GM19438 (cell line): ENCODE data around the gene GGT6.

ENCODE experiments used
- ATAC-seq: cut with Tn5 transposase; IDR thresholded peaks from one replicate; pipeline ENCODE4 v1.9.1; 2021; ENCODE audit warnings: low read depth; ENCODE audit not compliant: unreplicated experiment

GGT6 gene

DNA sequence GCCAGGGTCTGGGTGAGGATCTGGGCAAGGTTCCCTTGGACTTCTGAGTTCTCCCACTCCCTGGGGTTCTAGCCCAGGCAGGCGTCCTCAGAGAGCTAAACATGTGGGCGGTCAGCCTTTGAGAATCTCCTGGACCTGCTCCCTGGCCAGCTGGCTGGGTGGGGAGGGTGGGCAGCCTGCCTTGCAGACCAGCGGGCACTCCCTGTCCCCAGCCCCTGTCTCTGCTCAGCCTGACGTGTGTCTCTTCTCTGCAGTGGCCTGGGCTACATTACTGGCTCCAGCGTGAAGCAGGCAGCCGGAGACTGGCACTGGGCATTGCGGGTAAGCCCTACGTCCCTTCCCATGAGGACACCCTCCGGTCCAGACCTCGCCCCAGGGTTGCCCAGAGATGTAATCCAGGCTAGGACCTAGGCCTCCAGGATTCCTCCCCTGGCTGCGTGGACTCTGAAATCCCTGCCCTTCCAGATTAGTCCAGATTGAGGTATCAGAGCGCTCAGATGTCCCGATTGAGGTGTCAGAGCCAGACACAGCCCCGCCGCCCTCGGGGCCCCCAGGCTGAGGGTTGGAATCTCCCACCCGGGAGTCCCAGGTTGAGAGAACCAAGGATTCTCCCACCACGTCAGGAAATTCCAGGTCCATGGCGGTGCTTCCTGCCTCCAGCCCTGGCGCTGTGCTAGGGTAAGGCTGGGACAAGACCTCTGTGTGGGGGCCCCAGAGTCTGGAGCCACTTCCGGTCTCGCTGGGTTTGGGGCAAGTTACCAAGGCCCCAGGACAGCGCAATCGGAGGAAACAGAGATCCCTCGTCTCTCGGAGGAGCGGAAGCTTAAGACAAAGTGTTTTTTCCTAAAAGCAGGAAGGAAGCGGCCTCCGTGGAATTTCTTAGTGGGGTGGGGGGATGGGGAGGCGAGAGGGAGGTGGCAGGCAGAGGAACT lies 29.3 kb downstream of the GGT6 start:
- no peak for ATAC-seq

- no peak for ATAC-seq
Measured at GRCh38 chr17:4529533-4530152, 30.7 kb downstream of the GGT6 start.

GRCh38 chr17:4527566-4528125 lies 32.7 kb downstream of the GGT6 start:
- no peak for ATAC-seq

DNA sequence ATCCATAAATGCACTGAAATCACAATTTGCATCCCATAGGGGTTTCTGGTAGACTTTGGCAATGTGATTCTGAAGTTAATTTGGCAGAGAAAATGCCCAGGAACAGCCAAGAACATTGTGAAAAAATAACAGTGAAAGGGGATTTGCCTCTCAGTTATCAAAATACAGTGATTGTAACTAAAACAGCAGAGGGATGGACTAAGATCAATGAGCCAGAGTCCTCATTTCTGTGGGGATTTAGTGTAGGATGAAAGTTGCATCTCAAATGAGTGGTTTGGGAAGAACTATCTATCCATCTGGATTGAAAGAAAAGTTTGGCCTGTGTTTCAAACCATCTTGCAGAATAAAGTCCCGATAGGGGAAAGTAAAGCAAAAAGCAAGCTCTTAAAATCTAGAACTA lies 33.2 kb downstream of the GGT6 start:
- no peak for ATAC-seq

DNA sequence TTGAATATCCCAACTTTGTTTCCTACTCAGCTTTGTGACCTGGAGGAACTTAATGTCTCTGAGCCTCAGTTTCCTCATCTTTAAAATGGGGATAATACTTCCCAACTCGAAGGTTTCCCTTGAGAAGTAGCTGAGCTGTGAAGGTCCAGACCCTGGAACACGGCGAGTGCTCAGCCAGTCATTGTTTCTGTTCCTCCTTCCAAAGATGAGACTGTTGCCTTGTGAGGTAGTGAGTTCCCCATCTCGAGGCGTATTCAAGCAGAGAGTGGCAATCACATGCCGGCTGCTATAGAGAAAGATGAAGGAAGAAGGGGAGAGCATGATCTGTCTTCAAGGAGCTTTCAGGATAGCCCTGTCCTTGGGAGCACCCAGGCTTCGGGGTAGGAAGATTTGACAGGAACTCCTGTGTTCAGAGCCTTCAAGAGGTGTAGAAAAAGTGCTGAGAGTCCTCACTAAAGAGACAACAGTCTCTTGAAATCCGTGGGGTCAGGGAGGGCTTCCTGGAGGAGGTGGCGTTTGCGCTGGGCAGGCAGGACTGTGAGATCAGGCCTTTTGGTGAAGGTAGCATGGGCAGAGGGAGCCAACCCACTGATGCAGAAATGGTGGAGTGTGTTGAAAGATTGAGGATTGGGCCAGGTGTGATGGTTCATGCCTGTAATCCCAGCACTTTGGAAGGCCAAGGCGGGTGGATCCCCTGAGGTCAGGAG lies 34.5 kb downstream of the GGT6 start:
- no peak for ATAC-seq

DNA sequence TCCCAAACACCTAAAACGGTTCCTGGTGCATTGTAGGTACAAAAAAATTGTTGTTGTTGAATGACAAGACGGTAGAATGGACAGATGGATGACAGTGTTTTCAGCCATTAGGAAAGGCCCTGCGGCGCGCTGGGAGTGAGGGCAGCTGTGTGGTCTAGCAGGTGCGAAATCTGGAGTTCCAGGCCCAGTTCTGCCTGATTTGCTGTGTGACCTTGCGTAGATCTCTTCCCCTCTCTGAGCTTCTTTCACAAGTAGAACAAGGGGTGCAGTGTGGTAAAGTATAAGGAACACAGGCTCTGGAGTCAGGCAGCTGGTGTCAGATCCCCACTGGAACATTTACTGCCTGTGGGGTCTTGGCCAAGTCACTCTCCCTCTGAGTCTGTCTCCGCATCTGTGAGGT lies 36.4 kb downstream of the GGT6 start:
- no peak for ATAC-seq

DNA sequence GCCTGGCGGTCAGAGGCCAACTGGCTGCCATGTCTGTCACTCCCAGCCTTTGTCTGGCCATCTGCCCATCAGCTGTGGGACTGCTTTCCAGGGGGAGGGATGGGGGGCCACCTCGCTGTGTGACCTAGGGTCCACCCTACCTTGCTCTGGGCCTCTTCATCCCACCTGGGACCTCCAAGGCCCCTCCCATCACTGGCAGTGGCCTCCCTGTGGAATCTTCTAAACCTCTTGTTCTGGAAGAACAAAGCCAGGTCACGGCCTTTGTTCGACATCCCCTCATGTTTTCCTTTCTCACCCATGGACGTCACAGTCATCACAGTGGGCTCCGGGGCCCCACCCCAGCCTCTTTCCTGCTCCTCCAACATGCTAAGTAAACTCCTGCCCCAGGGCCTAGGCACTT lies 37.7 kb downstream of the GGT6 start:
- no peak for ATAC-seq

GRCh38 chr17:4520894-4521600 lies 39.3 kb downstream of the GGT6 start:
- ATAC-seq, result no peak

DNA sequence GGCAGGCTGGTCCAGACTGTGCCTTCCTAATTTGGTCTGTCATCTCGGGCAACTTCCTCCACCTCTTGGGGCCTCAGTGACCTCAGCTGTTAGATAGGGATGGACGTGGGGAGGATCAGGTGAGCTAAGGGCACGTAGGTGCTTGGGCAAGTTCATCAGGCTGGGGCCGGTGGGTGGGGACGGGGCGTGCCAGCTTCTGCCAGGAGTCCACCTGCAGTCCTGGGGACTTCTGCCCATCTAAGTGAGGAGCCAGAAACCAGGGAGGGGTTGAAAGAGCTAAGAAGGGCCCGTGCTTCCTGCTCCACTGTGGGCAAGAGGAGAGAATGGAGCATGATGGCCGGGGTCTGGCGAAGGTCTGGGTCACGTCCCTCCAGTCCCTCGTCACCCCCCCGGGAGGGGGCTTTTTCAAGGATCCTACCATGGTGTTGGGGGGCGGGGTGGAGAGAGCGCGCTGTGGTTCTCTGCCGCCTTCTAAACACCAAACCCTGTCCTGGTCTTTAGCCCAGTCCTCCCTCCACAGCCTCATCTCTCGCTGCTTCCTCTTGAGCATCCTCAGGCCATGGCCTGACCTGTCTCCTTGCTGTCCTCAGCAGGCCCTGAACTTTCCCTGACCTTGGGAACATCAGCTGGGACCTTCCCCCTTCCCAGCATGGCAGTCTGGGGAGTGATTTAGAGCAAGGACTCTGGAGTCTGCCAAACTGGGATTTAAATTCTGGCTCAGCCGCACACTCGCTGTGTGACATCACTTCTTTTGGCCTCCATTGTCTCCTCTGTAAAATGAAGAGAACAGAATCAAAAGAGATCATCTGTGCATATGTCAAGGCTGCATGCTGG lies 40.1 kb downstream of the GGT6 start:
- ATAC-seq, result no peak

DNA sequence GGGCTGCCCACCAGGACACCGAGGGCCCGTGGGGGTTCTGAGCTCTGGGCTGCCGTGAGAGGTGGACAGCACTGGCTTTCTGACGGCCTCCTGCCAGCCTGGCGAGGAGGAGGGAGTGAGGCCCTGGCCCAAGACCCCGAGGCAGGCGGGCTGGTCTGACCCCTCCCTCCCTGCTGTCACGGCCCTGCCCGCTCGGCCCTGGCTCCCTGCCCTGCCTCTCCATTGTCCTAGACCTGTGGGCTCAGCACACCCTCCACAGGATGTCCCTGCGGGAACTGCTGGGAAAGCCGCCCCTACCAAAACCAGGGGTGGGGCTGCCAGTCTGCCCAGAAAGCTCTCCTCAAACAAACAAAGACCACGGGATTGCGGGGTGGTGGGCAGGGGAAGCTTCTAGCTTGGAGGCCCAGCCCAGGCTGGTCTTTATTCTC lies 41.0 kb downstream of the GGT6 start:
- no peak for ATAC-seq

GRCh38 chr17:4518901-4519300 lies 41.5 kb downstream of the GGT6 start:
- ATAC-seq, result no peak

GRCh38 chr17:4516735-4517134 lies 43.6 kb downstream of the GGT6 start:
- ATAC-seq, result no peak

DNA sequence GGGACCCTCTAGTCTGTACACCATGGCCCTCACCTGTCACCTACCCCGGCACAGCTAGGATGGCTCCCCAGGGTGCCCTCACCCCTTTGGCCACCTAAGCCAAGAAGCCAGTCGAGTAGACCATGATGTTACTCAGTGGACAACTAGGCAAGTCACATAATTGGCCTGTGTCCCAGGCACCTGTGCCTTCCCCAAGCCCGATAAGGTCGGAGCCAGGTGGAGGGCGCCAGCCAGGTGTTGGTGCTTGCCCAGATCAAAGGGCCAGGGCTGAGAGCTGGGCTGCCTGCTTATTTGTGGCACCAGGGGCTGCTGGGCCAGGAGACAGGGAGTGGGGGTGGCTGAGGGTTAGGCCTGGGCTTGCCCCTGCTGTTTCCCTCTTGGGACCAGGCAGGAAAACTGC lies 44.9 kb downstream of the GGT6 start:
- no peak for ATAC-seq

DNA sequence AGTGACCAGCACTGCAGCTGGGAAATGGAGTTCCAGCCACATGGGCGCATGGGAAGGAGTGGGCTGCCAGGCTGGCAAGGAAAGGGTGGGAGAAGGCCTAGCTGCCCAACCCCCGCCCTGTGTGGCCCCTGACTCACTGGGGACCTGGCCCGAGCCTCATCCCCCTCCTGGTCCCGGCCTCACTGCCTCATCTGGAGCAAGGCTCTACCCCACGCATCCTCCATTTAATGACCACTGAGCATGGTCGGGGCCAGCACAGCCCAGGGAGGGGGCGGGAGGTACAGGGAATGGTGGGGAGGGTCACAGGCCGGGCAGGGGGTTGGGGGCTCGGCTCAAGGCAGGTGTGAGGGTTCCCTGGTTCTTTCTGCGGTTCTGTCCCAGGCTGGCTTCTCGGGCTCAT lies 45.6 kb downstream of the GGT6 start:
- no peak for ATAC-seq

DNA sequence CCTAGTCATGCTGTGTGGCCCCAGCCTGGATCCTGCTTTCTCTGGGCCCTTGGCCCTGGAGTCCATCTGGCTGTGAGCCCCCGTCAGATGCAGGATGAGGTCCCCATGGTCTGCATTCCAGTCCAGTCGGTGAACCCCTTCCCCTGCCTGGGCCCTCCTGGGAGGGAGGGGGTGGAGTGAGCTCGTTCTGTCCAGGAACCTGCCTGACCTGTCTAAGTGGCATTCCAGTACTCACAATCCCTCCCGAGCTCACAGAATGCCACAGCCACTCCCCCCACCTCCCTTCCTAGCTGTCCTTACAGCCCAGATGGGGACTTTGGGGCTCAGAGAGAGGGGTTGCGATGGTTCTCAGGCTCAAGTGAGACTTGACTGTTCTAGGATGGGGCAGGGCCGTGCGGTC lies 46.2 kb downstream of the GGT6 start:
- ATAC-seq, result no peak

GRCh38 chr17:4513113-4514032 lies 47.0 kb downstream of the GGT6 start:
- no peak for ATAC-seq

GRCh38 chr17:4512156-4513112 lies 47.9 kb downstream of the GGT6 start:
- ATAC-seq, result no peak
